ENCODE results near the gene PRKAG2. TPM values are rescaled to one million over a fixed set of nuclear protein-coding genes. Genes with fewer than 3 reads are reported as not detected.

The PRKAG2 gene
- total and polyA plus RNA-seq, 8 donors: 7.4 to 16.7 (median 9.2) TPM

GRCh38 chr7:151803841-151804240, 73.1 kb downstream of the PRKAG2 start:
- Histone ChIP-seq H3K36me3 (no peaks in the 10 kb centered on the region), H3K4me1 (peaks cover 5 to 17% (median 6%) of the 10 kb centered on the region in 3 donors), H3K27me3 (no peaks in the 10 kb centered on the region), H3K4me3 (no peak overlapping the region), H3K27ac (no peak overlapping the region), H3K9me3 (no peaks in the 10 kb centered on the region)
- WGBS, 2 donors: 84 to 86% methylated on average over 8 of the region's 8 CpGs
- TF ChIP-seq, protein P1, sequence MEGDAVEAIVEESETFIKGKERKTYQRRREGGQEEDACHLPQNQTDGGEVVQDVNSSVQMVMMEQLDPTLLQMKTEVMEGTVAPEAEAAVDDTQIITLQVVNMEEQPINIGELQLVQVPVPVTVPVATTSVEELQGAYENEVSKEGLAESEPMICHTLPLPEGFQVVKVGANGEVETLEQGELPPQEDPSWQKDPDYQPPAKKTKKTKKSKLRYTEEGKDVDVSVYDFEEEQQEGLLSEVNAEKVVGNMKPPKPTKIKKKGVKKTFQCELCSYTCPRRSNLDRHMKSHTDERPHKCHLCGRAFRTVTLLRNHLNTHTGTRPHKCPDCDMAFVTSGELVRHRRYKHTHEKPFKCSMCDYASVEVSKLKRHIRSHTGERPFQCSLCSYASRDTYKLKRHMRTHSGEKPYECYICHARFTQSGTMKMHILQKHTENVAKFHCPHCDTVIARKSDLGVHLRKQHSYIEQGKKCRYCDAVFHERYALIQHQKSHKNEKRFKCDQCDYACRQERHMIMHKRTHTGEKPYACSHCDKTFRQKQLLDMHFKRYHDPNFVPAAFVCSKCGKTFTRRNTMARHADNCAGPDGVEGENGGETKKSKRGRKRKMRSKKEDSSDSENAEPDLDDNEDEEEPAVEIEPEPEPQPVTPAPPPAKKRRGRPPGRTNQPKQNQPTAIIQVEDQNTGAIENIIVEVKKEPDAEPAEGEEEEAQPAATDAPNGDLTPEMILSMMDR (IDR thresholded peaks at IDR 0.05): no peak
- DNase-seq (no peak), FAIRE-seq (no peak), ATAC-seq (no peak)
- intact Hi-C loops (cut with DNase I): no loop called here

DNA sequence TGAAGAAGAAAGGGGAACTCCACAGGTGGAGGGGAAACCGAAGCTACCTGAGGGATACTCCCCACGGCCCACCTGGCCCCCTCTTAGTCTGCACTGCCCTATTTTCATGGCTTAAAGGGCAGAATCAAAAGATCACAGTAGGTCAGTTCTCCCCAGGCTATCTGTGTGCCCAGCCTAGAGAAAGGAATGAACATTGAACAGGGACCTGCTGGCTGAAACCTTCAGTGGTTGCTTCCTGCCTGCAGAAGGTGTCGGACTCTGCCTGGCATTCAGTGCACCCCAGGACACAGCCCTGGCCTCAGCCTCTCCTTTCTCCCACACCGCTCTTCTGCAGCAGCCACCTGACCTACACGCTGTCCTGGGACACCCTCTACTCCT, 74.5 kb downstream of the PRKAG2 start:
- Histone ChIP-seq H3K27ac (peak overlapping the region in 1 of 4 donors; percentile 52), H3K4me3 (no peak overlapping the region), H3K9me3 (no peaks in the 10 kb centered on the region), H3K36me3 (no peaks in the 10 kb centered on the region), H3K27me3 (no peaks in the 10 kb centered on the region), H3K4me1 (peaks cover 5 to 17% (median 6%) of the 10 kb centered on the region in 3 donors)
- DNase-seq (peak in 1 of 6 donors; percentile 46), ATAC-seq (peak; percentile 13 to 53 (median 28)), FAIRE-seq (no peak)
- intact Hi-C loops (cut with DNase I): no loop called here
- WGBS, 2 donors: 66 to 80% methylated on average over 5 of the region's 5 CpGs
- TF ChIP-seq, protein P1 (IDR thresholded peaks at IDR 0.05): no peak

GRCh38 chr7:151801782-151802468, 75.0 kb downstream of the PRKAG2 start:
- FAIRE-seq: no peak
- peak in 1 of 6 donors; percentile 61 for DNase-seq

DNA sequence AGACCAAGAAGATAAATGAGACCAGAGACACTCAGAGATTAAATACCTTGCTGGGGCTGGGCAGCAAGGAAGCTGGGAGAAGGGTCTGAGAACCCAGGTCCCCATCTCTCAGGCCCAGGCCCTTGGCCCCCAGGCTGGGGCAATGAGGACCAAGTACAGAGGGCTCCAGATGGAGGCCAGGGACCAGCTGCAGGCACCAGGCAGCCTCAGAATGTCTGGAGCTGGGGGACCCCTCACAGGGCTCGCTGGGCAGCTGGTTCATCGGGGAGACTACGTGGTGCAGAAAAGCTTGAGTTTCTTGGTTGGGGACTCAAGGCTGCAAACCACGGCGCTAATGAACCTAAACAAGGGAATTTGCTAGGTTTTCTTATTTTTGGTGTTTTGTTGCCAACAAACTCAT, 75.6 kb downstream of the PRKAG2 start:
- no peak for ATAC-seq
- Histone ChIP-seq H3K4me3 (no peak overlapping the region), H3K27me3 (no peaks in the 10 kb centered on the region), H3K4me1 (peaks cover 5 to 11% (median 6%) of the 10 kb centered on the region in 3 donors), H3K9me3 (no peaks in the 10 kb centered on the region), H3K27ac (no peak overlapping the region), H3K36me3 (no peaks in the 10 kb centered on the region)
- no peak for FAIRE-seq
- WGBS, 2 donors: 97 to 99% methylated on average over 5 of the region's 5 CpGs
- intact Hi-C loops (cut with DNase I): no loop called here
- TF ChIP-seq, protein P1 (IDR thresholded peaks at IDR 0.05): no peak
- no peak for DNase-seq

More at GRCh38 chr7:151801782-151802468, 75.0 kb downstream of the PRKAG2 start:
- Histone ChIP-seq H3K27ac (peak overlapping the region in 2 of 4 donors; percentile 52 to 57), H3K4me3 (no peak overlapping the region), H3K4me1 (peaks cover 5 to 17% (median 6%) of the 10 kb centered on the region in 3 donors), H3K36me3 (no peaks in the 10 kb centered on the region), H3K9me3 (no peaks in the 10 kb centered on the region), H3K27me3 (no peaks in the 10 kb centered on the region)
- TF ChIP-seq, protein P1 (IDR thresholded peaks at IDR 0.05): no peak
- WGBS, 2 donors: 58 to 64% methylated on average over 15 of the region's 15 CpGs
- peak; percentile 66 to 80 (median 76) for ATAC-seq
- intact Hi-C loops (cut with DNase I): no loop called here

- Histone ChIP-seq H3K4me1 (peaks cover under 1 to 7% (median 6%) of the 10 kb centered on the region in 3 donors), H3K36me3 (no peaks in the 10 kb centered on the region), H3K27me3 (no peaks in the 10 kb centered on the region), H3K4me3 (no peak overlapping the region), H3K9me3 (no peaks in the 10 kb centered on the region), H3K27ac (no peak overlapping the region)
- TF ChIP-seq, protein P1 (IDR thresholded peaks at IDR 0.05): no peak
- ATAC-seq (no peak), FAIRE-seq (no peak), DNase-seq (no peak)
- WGBS, 2 donors: 95 to 96% methylated on average over 4 of the region's 4 CpGs
- intact Hi-C loops (cut with DNase I): no loop called here
Measured at GRCh38 chr7:151800861-151801260, 76.1 kb downstream of the PRKAG2 start.
